Measurements from ENCODE around the gene CNTNAP5.

GRCh38 chr2:124489686-124490085 is 464.6 kb downstream of the CNTNAP5 start:
- TF ChIP-seq, protein P1, sequence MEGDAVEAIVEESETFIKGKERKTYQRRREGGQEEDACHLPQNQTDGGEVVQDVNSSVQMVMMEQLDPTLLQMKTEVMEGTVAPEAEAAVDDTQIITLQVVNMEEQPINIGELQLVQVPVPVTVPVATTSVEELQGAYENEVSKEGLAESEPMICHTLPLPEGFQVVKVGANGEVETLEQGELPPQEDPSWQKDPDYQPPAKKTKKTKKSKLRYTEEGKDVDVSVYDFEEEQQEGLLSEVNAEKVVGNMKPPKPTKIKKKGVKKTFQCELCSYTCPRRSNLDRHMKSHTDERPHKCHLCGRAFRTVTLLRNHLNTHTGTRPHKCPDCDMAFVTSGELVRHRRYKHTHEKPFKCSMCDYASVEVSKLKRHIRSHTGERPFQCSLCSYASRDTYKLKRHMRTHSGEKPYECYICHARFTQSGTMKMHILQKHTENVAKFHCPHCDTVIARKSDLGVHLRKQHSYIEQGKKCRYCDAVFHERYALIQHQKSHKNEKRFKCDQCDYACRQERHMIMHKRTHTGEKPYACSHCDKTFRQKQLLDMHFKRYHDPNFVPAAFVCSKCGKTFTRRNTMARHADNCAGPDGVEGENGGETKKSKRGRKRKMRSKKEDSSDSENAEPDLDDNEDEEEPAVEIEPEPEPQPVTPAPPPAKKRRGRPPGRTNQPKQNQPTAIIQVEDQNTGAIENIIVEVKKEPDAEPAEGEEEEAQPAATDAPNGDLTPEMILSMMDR (IDR thresholded peaks at IDR 0.05) = no peak
- TF ChIP-seq EZH2 (IDR thresholded peaks at IDR 0.05; ENCODE audit: borderline replicate concordance, insufficient read depth, low read depth, low read length, poor library complexity, severe bottlenecking) = no peak
